BLaER1 treated with 17β-estradiol and CSF1 and Interleukin-3, amounts not matched to agents 10 nM and 100 nM (cell line): ENCODE measurements around the gene TAGLN2.

Experiments
- H3K27ac ChIP-seq, 11 experiments: shearing (Covaris generic); formaldehyde crosslinking; 2 replicates each; pipeline ENCODE4 v1.8.1; 2022
- H3K27me3 ChIP-seq, 11 experiments: shearing (Covaris generic); formaldehyde crosslinking; 2 replicates each; pipeline ENCODE4 v1.8.1; 2022
- H3K36me3 ChIP-seq, 11 experiments: shearing (Covaris generic); formaldehyde crosslinking; 2 replicates each; pipeline ENCODE4 v1.8.1; 2022
- H3K4me1 ChIP-seq, 10 experiments: shearing (Covaris generic); formaldehyde crosslinking; 2 replicates each; pipeline ENCODE4 v1.8.1; 2022
- H3K4me2 ChIP-seq, 11 experiments: shearing (Covaris generic); formaldehyde crosslinking; 2 replicates each; pipeline ENCODE4 v1.8.1; 2022
- H3K4me3 ChIP-seq, 10 experiments: shearing (Covaris generic); formaldehyde crosslinking; 2 replicates each; pipeline ENCODE4 v1.8.1; 2022
- H3K9ac ChIP-seq, 11 experiments: shearing (Covaris generic); formaldehyde crosslinking; 2 replicates each; pipeline ENCODE4 v1.8.1; 2022
- H3K9me3 ChIP-seq, 11 experiments: shearing (Covaris generic); formaldehyde crosslinking; replicated peaks in 1 of 11; 2 replicates each; pipeline ENCODE4 v1.8.1; 2022
- H4K20me1 ChIP-seq, 11 experiments: shearing (Covaris generic); formaldehyde crosslinking; 2 replicates each; pipeline ENCODE4 v1.8.1; 2022
- Cebpa-rat ChIP-seq, 11 experiments: shearing (Covaris generic); IDR thresholded peaks; 2 replicates each; pipeline ENCODE4 v1.8.1; 2022

The TAGLN2 gene

GRCh38 chr1:159943908-159944622 lies 18.8 kb upstream of the TAGLN2 start:
- Histone ChIP-seq H3K36me3 (no peaks in the 10 kb centered on the region), H3K4me3 (peak overlapping the region in 1 of 10 experiments; percentile 61; a peak in 2 of 20 replicates), H3K27me3 (peaks cover 0 to 25% (median 0%) of the 10 kb centered on the region in 11 experiments; a peak in 5 of 22 replicates), H3K4me1 (peaks cover 20 to 71% (median 60%) of the 10 kb centered on the region in 10 experiments), H4K20me1 (no peaks in the 10 kb centered on the region), H3K4me2 (peak overlapping the region in 10 of 11 experiments; percentile 82 to 100 (median 96); a peak in 19 of 22 replicates), H3K9ac (0 out of 22 replicates have a peak overlapping the region, but pooled peaks of 1 of the 11 experiments have one; percentile 77), H3K27ac (no peak overlapping the region), H3K9me3 (no peaks in the 10 kb centered on the region)
- no peak for TF ChIP-seq Cebpa-rat (IDR thresholded peaks at IDR 0.05)

DNA sequence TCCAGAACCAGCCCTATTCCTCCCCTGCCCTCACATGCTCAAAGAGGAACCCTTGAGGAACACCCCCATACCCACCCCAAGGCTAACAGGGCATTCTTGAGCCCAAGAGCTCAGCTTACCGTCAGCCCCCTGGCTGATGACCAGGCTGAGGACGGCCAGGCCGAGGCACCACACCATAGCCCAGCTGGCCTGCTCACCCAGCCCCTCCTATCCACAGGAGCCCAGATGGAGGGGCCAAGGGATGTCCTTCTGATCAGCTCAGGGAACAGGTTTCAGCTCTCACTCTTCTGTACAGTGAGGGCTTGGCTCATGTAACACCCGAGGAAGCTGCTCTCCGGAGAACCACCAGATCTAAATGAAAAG lies 18.0 kb upstream of the TAGLN2 start:
- Histone ChIP-seq H3K36me3 (no peaks in the 10 kb centered on the region), H3K27ac (no peak overlapping the region), H3K4me3 (no peak overlapping the region), H3K4me2 (peak overlapping the region in 5 of 11 experiments; percentile 13 to 97 (median 89); a peak in 6 of 22 replicates), H3K4me1 (peaks cover 25 to 79% (median 67%) of the 10 kb centered on the region in 10 experiments), H3K9ac (no peak overlapping the region), H3K27me3 (peaks cover 0 to 25% (median 0%) of the 10 kb centered on the region in 11 experiments; a peak in 5 of 22 replicates), H4K20me1 (no peaks in the 10 kb centered on the region), H3K9me3 (no peaks in the 10 kb centered on the region)
- no peak for TF ChIP-seq Cebpa-rat (IDR thresholded peaks at IDR 0.05)

DNA sequence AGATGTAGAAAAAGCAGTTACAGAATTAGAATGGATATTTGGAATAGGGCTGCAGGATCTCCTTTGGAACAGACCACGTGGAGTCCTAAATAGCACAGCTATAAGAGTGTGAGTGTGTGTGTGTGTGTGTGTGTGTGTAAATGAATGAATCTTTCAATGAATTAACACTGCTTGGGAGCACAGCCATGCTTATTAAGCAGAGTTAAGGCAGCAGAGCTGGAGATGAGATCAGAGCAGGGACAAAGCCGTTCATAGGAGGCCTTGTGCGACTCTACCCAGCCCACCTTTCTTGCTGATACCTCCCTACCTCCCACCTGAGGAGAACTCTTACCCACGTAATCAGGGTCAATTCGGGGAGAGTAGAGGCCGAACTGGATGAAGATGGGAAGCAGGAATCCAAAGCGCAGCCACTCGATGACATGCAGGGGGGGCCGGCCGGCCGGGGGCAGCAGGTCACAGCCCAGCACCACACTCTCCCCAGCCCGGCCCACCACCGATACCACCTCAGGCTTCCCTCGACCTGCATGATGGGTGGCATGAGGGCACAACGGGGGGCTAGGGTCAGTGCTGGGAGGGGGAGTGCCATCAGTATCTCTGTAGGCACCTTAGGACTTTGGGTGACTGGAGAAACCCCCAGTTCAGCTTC lies 17.4 kb upstream of the TAGLN2 start:
- no peaks in the 10 kb centered on the region for H3K36me3 ChIP-seq
- H3K9me3 ChIP-seq = no peaks in the 10 kb centered on the region
- no peak overlapping the region for H3K27ac ChIP-seq
- no peak overlapping the region for H3K4me3 ChIP-seq
- TF ChIP-seq Cebpa-rat (IDR thresholded peaks at IDR 0.05) = no peak
- H4K20me1 ChIP-seq = no peaks in the 10 kb centered on the region; a peak in 1 of 22 replicates
- no peak overlapping the region for H3K9ac ChIP-seq
- H3K27me3 ChIP-seq = peaks cover 0 to 25% (median 0%) of the 10 kb centered on the region in 11 experiments; a peak in 5 of 22 replicates
- H3K4me2 ChIP-seq = peak overlapping the region in 6 of 11 experiments; percentile 71 to 91 (median 82); a peak in 10 of 22 replicates
- peaks cover 30 to 84% (median 72%) of the 10 kb centered on the region in 10 experiments for H3K4me1 ChIP-seq

GRCh38 chr1:159941591-159942560 lies 16.6 kb upstream of the TAGLN2 start:
- Histone ChIP-seq H3K27ac (peak overlapping the region in 1 of 11 experiments; percentile 28; a peak in 2 of 22 replicates), H4K20me1 (no peaks in the 10 kb centered on the region; a peak in 1 of 22 replicates), H3K27me3 (peaks cover 0 to 25% (median 0%) of the 10 kb centered on the region in 11 experiments; a peak in 5 of 22 replicates), H3K9ac (peak overlapping the region in 3 of 11 experiments; percentile 24 to 32 (median 27); a peak in 3 of 22 replicates), H3K4me1 (peaks cover 38 to 93% (median 81%) of the 10 kb centered on the region in 10 experiments), H3K9me3 (no peaks in the 10 kb centered on the region), H3K4me2 (peak overlapping the region; percentile 7 to 89 (median 72); a peak in 21 of 22 replicates), H3K36me3 (no peaks in the 10 kb centered on the region), H3K4me3 (no peak overlapping the region)
- no peak for TF ChIP-seq Cebpa-rat (IDR thresholded peaks at IDR 0.05)

DNA sequence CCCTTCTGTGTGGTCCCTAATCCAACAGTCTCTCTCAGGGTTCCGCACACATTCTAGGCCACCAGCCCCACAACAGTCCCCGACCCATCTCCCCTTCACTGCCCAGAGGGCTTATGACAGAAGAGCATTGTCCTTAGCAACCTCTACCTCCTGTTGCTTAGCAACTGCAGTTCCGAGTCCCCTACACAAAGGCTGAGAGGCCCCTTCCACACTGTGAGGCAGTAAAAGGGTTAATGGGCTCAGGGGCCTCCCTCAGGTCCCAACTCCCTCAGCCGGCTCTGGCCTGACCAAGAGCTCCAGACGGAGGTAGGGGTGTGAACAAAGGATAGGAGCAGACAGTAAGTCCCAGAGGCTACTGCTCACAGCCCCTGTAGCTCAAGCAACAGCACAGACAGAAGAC lies 15.8 kb upstream of the TAGLN2 start:
- no peak for TF ChIP-seq Cebpa-rat (IDR thresholded peaks at IDR 0.05)
- Histone ChIP-seq H3K4me3 (no peak overlapping the region), H3K27ac (peak overlapping the region in 1 of 11 experiments; percentile 28; a peak in 2 of 22 replicates), H3K4me1 (peaks cover 46 to 98% (median 86%) of the 10 kb centered on the region in 10 experiments), H3K27me3 (peaks cover 0 to 22% (median 0%) of the 10 kb centered on the region in 11 experiments; a peak in 5 of 22 replicates), H3K4me2 (peak overlapping the region; percentile 7 to 89 (median 72); a peak in 21 of 22 replicates), H3K9ac (peak overlapping the region in 2 of 11 experiments; percentile 24 to 32; a peak in 2 of 22 replicates), H3K36me3 (no peaks in the 10 kb centered on the region), H3K9me3 (no peaks in the 10 kb centered on the region), H4K20me1 (peaks cover 0 to 2% (median 0%) of the 10 kb centered on the region in 11 experiments; a peak in 3 of 22 replicates)

DNA sequence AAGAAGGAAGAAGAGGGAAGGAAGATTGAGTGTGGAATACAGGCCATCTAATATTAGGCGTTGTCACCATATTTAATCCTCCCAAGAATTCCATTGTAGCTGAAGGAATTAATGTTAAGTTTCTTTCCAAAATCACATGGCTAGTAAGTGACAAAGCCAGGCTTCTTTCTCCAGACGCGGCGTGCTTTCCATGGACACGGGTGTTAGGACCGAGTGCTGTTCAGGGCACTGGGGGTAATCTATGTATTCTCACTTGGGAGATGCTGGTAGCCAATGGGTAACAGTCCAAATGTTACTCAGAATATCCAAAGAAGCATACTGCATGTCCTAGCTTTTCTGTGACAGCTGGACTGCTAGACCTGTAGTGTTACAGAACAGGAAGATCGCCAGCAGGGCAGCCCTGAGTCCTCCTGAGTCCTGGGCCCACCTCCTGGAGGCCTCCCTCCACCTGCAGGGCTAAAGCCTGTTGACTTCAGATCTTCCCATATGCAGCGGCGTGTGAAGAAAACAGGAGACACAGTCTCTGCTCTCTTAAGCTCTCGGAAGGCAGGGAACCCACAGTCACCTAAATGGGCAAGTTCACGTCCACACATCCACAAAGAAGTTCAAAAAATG lies 14.8 kb upstream of the TAGLN2 start:
- Histone ChIP-seq H3K36me3 (no peaks in the 10 kb centered on the region), H4K20me1 (peaks cover 0 to 11% (median 0%) of the 10 kb centered on the region in 11 experiments; a peak in 3 of 22 replicates), H3K4me2 (peak overlapping the region in 9 of 11 experiments; percentile 12 to 89 (median 74); a peak in 17 of 22 replicates), H3K9me3 (no peaks in the 10 kb centered on the region), H3K9ac (no peak overlapping the region), H3K27me3 (peaks cover 0 to 12% (median 0%) of the 10 kb centered on the region in 11 experiments; a peak in 4 of 22 replicates), H3K4me3 (no peak overlapping the region), H3K4me1 (peaks cover 42 to 100% (median 88%) of the 10 kb centered on the region in 10 experiments), H3K27ac (no peak overlapping the region)
- TF ChIP-seq Cebpa-rat (IDR thresholded peaks at IDR 0.05) = no peak

DNA sequence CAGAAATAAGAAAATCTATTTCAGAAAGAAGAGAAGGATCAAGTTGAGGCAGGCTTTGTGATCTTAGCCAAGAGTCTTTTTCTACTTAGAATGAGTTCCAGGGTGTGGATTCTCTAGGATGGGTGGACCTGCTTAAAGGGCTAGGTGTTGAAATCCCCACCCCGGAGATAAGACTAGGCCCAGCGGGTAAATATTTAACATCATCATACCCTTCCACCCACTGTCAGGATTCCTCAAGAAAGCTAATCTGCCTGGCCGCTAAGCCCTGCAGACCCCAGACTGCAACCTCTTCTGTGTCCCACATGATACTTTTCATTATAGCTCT lies 14.3 kb upstream of the TAGLN2 start:
- no peak for TF ChIP-seq Cebpa-rat (IDR thresholded peaks at IDR 0.05)
- Histone ChIP-seq H3K4me1 (peaks cover 37 to 100% (median 88%) of the 10 kb centered on the region in 10 experiments), H3K4me3 (no peak overlapping the region), H3K27ac (no peak overlapping the region), H3K9me3 (no peaks in the 10 kb centered on the region), H4K20me1 (peaks cover 0 to 16% (median 0%) of the 10 kb centered on the region in 11 experiments; a peak in 3 of 22 replicates), H3K36me3 (no peaks in the 10 kb centered on the region), H3K4me2 (peak overlapping the region in 7 of 11 experiments; percentile 12 to 100 (median 81); a peak in 10 of 22 replicates), H3K9ac (no peak overlapping the region), H3K27me3 (peaks cover 0 to 7% (median 0%) of the 10 kb centered on the region in 11 experiments; a peak in 4 of 22 replicates)
